ENCODE data around the gene SCARB1.

SCARB1 gene

DNA sequence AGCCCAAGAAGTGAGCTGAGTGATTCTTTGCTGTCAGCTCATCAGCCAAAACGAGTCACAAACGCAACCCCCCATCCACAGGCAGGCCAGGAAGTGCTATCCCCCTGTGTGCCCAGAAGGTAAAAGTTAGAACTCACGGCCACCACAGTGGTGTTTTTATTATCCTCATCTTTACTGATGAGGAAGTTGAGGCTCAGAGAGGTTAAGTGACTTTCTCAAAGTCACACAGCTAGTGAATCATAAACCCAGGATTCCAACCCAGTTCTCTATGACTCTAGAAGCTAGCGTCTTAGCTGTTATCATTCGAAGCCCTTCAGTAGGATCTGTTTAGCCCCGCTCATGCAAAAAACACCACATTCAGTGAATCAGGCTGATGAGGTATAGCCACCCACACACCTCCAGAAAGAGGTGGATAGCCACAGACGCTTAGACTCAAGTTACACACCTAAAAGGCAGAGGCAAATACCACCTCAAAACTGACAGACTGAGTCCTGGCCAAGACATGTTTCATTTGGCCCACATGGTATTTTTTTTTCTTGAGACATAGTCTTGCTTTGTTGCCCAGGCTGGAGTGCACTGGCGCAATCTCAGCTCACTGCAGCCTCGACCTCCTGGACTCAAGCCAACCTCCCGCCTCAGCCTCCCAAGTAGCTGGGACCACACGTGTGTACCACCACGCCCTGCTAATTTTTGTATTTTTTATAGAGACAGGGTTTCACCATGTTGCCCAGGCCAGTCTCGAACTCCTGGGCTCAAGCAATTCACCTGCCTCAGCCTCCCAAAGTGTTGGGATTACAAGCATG, 100.7 kb downstream of the SCARB1 start:
- DNase-seq (ENCODE audit: insufficient read length, low spot score) (no peak), FAIRE-seq (no peak)

DNA sequence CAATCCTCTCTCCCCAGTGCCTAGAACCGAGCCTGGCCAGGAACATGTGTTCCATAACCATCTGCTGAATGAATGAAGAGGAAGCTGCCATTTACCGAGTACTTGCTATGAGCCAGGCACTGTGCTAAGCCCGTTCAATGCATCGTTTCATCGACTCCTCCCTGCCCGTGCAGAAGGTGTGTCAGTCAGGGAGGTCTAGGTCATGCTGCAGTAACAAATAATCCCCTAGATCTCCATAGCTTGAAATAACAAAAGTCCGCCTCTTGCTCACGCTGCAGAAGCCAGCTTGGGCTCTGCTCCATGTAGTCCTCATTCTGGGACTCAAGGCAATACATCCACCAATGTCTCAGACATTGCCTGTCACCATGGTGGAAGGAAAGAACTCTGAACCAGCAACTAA, 101.3 kb downstream of the SCARB1 start:
- DNase-seq (ENCODE audit: insufficient read length, low spot score), result no peak
- no peak for FAIRE-seq

DNA sequence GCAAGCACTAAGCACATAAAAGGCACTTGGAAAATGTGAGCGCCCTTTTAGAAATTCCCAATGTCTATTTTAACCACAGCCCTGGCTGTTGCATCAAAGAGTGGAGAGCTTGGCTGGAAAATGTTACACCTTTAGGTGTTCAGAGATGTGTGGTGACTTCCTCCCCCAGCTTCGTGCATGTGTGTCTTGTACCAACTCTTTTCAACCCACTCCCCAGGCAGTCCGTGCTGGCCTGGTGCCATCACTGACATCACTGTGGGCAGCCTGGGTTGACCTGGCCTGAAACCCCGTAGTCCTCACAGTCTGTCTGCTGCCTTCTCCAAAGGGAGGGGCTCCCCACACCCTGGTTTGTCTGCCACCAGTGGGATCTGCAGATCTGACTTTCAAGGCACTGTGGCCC, 101.8 kb downstream of the SCARB1 start:
- no peak for FAIRE-seq
- DNase-seq (ENCODE audit: insufficient read length, low spot score), result no peak

DNA sequence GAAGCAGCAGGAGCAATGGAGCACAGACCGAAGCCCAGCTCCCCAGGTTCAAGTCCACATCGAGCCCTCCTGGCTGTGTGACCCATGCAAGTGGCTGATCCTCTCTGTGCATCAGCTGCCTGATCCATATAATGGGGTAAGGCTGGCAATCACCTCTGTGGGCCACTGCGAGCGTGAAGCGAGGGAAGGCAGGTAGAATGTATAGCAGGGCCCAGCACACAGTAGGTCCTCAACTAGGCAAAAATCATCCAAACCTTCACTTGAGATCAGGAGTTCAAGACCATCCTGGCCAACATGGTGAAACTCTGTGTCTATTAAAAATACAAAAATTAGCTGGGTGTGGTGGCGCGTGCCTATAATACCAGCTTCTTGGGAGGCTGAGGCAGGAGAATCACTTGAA, 102.6 kb downstream of the SCARB1 start:
- FAIRE-seq, result no peak
- DNase-seq (ENCODE audit: insufficient read length, low spot score), result no peak

DNA sequence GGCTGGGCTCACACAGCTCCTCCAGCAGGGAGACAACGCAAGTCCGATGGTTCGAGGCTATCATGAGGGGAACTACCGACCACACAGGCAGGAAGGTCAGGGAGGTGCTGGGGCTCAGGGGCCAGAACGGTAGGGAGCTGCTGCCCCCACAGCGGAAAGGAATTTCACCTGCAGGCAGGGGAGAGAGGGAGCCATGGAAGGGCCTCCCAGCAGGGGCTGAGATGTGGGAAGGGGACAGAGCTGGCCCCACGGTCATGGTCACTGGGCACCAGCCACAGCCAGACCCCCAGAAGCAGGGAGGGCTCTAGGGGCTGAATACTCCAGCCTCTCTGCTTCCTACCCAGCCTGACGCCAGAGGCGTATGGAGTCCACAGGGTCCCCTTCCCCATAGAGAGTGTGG, 103.1 kb downstream of the SCARB1 start:
- FAIRE-seq (no peak), DNase-seq (ENCODE audit: insufficient read length, low spot score) (no peak)

DNA sequence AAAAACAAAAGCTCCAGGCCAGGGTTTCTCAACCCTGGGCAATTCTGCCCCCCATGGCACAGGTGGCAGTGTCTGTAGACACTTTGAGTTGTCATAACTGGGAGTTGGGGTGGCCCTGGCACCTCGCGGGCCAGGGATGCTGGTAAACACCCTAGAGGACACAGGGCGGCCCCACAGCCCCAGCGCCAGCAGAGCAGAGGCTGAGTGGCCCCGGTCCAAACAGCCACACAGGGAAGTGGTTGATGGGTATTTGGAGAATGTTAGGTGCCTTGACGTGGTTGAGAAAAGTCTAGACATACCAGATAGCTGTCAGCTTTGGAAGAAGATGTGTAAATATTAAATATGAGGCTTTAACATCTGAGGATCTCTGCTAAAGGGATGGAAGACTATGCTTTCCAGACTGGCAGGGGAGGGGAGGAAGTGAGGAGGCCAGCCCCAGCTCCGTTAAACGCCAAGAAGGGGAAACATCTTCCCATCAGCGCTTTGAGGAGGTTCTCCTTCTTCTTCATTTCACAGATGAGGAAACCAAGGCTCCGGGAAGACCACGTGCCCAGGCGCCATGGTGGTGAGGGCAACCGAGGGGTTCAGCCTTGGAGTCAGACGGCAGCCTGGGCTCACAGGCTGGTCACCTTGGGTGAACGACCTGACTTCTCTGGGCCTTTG, 103.7 kb downstream of the SCARB1 start:
- FAIRE-seq (no peak), DNase-seq (ENCODE audit: insufficient read length, low spot score) (no peak)

DNA sequence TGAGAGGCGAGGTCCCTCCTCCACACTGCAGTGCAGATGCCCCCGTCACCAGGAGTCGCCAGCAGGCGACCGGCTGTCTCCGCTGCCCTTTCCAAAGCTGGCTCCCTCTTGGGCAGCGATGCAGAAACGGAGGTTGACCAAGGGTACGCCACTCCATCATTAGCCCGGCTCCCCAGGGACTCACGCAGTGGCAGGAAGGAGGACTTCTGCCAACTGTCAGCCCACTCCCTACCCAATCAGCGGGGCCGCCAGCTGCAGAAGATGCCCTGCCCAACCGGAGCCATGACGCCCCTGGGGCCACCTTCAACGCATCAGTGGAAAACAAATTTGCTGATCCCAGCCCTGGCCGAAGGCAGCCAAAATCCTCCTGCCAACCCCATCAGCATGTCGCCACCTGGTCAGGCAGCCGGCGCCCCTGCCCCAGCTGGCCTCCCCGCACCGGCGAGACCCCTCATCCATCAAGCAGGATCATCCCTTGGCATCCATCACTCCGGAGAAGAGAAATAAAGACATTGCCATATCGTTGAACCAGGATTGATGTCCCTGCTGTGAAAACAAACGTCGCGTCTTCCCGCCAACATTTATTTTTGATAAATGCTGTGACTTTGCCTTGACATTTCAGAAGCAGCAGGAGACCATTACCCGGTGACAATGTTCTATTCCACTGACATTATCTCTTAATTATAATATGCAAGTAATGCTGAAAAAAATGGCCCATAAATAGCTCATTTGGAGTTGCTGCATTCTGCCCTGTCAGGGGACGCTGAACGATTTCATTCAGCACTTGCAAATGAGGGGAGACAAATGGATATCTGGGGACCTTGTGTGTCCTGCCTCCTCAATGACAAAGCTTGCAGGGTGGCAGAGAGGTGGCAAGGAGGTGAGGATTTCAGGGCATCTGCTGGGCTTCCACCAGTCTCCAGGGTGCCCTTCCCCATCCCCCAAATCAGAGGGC, 105.1 kb downstream of the SCARB1 start:
- no peak for FAIRE-seq
- DNase-seq (ENCODE audit: insufficient read length, low spot score), result no peak

DNA sequence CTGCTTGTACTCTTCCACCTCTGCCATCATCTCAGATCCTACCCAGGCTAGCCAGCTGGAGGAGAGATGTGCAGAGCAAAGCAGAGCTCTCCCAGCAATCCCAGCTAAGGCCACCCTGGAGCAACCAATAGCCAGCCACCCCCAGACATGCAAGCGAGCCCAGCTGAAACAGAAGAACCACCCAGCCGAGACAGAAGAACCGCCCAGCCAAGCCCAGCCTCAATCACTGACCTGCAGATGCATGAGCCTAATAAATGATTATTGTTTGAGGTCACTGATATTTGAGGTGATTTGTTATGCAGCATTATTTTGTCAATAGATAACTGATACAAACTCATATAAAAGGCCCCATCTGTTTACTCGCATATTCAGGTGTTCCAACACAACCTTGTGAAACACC, 106.3 kb downstream of the SCARB1 start:
- no peak for FAIRE-seq
- no peak for DNase-seq (ENCODE audit: insufficient read length, low spot score)

DNA sequence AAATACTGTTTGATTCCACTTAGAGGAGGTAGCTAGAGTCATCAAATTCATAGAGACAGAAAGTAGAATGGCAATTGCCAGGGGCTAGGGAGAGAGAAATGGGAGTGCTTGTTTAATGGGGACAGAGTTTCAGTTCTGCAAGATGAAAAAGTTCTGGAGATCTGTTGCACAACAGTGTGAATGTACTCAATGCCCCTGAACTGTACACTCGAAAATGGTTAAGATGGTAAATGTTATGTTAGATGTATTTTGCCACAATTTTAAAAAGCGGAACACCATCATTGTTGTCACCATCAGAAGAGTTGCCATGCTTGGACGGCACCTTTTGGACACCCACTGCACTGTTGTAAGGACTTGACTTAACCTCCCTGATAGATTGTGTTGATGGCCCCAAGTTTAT, 106.9 kb downstream of the SCARB1 start:
- no peak for FAIRE-seq

DNA sequence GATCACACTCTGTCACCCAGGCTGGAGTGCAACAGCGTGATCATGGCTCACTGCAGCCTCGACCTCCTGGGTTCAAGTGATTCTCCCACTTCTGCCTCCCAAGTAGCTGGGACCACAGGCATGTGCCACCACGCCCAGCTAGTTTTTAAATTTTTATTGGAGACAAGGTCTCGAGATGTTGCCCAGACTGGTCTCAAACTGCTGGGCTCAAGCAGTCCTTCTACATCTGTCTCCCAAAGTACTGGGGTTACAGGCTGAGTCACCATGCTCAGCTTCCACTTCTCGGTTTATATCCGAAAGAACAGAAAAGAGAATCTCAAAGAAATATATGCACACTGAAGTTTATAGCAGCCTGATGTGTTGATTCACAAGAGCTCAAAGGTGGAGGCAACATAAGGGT, 107.5 kb downstream of the SCARB1 start:
- no peak for FAIRE-seq
- DNase-seq (ENCODE audit: insufficient read length, low spot score), result no peak

More for the DNA sequence above, 106.9 kb downstream of the SCARB1 start:
- DNase-seq (ENCODE audit: insufficient read length, low spot score), result no peak

DNA sequence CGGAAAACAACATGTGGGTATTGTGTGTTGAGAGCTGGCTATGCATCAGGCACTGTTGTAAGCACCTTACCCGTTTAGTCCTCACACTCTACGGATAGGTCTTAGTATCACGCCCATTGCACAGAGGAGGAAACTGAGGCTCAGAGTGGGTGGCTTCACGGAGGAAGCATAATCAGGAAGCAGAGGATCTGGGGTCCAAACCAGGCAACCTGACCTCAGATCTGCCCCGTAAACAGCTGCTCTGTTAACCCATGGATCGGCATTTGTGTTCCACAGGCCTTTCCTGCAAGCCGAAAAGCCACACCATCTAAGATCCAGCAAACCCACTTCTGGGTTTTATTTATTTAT, 107.9 kb downstream of the SCARB1 start:
- FAIRE-seq (peak; percentile 40), DNase-seq (ENCODE audit: insufficient read length, low spot score) (no peak)

DNA sequence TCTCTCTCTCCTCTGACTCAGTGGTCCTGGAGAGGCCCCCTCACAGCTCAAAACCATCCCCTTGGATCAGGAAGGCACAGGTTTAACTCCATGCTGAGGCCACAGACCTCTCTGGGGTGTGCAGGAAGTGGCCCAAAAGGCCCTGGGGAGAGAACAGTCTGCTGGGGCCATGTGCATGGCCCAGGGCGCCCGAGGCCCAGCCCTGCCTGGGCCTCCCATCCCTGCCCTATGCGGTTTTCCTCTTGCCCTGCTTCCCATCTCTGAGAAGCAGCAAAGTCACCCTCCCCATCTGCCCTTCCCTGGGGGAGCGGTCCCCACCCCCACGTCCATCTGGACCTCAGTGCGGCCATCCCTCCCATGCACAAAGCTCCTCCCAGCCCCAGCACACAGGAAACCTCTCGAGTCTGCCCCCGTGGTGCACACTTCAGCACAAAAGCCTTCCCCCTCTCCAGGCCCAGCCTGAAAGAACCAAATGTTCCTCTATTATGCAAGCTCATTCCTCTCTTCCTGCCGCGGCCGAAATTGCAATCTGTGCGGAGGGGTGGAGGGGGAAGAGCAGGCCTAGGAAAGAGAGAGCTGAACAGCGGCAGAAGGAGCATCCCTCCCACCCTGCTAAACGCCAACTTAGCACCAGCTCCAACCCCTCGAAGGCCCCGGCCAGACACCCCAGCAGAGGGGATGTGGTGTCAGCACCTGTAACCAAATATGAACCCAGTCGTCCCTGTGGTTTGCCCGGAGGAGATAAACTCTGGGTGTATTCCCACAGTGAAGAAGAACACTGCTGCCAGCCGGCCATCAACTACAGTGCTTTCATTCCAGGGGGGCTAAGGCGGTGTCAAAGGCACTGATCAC, 108.5 kb downstream of the SCARB1 start:
- DNase-seq (ENCODE audit: insufficient read length, low spot score) (peak; percentile 62), FAIRE-seq (peak; percentile 75)

DNA sequence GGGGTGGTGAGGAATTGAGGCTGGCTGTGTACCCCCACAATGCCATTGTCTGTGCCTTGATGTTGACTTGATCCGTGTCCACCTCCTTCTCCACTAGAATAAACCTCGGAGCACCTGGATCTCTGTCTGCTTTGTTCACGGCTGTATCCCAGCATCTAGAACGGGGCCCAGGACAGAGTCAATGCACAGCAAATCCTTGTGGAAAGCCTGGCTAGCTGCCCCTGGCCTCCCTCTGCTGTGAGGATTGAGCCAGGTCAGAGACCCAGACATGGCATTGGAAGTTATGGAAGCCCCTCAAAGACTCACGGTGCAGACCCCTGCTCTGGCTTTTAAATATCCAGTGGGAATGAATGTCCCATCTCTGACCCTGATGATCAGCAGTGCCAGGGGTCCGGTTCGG, 109.2 kb downstream of the SCARB1 start:
- DNase-seq (ENCODE audit: insufficient read length, low spot score), result no peak
- FAIRE-seq, result no peak

DNA sequence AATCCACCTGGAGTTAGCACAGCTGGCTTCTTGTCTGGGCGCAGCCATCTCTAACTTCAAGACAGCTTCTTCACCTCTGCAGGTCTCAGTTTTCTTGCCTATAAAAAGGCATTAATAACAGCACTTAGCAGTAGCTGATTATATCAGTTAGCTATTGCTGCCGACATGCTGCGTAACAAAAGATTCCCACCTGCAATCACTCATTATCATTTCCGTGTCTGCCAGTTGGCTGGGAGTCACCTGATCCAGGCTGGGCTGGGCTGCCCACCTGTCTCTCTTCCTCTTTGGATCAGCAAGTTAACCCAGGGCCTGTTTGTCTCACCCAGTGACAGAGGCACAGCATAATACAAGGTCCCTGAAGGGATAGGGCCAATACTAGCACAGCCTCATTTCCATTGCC, 109.7 kb downstream of the SCARB1 start:
- no peak for DNase-seq (ENCODE audit: insufficient read length, low spot score)
- no peak for FAIRE-seq

DNA sequence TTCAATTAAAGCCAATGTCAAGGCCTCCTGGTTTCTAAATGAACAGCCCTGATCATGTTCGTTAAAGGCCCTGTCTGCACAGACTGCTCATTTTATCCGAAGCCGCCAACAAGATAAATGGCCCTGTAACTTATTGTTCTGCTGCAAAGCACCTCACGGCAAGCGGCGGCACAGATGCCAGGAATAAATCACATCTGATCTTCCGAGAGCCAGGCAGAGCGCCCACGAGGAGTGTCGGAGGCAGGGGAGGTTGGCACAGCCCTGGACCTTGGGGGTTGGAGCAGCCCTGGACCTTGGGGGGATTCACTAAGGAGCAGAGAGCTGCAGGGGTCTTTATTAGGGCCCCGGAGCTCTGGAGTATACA, 110.5 kb downstream of the SCARB1 start:
- FAIRE-seq (no peak), DNase-seq (ENCODE audit: insufficient read length, low spot score) (no peak)

DNA sequence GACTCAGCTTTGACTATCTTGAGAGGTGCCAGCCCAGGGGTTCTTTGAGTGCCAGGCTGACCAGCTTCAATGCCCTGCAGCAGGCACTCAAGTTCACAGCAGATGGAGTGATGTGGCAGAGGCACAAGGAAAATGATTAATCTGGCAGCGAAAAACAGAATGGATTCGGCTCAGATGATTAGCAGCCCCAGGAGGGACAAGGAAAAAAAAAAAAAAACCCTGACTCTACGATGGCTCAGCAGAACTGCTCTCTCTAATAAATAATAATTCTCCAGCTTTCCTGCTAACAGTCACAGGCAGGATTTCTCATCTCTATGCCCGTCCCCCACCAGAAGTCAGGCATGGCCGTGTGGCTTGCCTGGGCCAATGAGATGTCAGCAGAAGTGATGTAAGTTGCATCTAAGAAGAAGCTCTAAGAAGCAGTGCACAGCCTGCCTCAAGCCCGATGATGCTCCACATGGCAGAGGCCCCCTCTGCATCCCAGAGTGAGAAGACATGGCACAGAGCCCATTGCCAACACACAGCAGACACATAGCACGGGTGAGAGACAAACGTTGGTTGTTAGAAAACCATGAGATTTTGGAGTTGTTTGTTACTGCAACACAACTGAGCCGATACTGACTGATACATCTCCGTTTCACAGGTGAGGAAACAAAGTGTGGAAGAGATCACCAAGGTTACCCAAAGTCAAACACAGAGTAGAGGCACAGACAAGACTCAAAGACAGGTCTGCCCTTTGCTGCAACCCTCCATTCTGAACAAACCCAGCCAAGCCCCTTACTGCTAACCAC, 111.0 kb downstream of the SCARB1 start:
- FAIRE-seq, result no peak
- DNase-seq (ENCODE audit: insufficient read length, low spot score), result no peak

DNA sequence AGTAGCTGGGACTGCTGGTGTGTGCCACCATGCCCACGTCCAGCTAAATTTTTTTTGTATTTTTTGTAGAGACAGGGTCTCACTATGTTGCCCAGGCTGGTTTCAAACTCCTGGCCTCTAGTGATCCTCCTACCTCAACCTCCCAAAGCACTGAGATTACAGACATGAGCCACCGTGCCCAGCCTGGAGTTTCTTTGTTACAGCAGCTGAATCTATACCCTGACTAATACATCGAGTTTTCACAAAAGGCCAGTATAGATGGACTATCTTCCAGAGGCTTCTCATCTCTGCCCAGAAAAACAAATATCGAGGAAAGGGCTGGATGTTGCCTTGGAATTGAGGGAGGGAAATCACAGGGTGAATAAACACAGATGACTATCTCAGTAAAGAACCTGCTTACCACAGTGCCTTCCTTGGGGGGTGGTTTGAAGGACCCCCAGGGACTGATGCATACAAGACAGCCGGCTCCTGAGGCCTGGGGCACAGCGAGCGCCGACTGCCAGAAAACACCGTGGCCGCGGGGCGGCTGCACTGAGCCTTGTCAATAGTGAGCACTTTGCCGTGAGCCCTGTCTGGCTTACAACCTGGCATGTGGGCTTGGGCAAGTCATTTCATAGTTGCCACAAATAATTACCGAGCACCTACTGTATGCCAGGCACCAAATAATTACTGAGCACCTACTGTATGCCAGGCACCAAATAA, 111.9 kb downstream of the SCARB1 start:
- DNase-seq (ENCODE audit: insufficient read length, low spot score) (no peak), FAIRE-seq (no peak)

DNA sequence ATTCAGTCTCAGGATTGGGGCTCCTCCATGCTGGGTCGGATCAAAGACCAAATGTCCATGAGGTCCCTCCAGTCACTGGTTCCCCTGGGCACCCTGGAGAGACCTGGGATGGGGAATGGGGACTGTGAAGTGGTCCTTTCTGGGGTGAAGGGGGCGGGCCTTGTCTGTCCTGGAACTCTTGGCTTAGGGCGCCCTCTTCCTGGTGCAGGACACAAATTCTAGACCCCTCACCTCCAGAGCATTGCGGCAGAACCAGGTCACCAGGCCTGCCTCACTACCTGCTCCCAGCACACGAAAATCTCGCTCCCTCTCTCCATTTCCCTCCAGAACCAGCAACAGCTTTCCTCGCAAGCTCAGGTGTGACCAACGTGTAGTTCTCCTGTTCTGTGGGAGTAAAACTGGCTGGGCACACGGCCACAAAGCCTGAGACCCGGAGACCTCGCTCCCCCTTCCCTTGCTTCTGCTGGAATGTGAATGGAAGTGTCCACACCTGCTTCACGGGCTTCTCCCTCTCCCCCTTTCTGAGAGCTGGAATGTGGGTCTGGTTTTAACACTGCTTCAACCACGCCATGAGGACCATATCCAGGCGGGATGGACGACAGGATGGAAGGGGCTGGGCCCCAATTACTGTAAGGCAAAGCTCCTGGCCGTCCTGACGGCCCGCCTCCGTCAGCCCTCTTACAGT, 112.7 kb downstream of the SCARB1 start:
- no peak for FAIRE-seq
- no peak for DNase-seq (ENCODE audit: insufficient read length, low spot score)

All from GM19239 (cell line).